GM10266 (cell line): ENCODE results near the gene POLR2M.

Experiments used
- DNase-seq: peaks from one replicate; pipeline ENCODE4 v3.0.0; 2012; ENCODE audit errors: extremely low spot score
- CTCF ChIP-seq: IDR thresholded peaks from 2 replicates; pipeline ENCODE4 v1.5.1; 2012; ENCODE audit warnings: mild to moderate bottlenecking, low read depth; ENCODE audit not compliant: control insufficient read depth, insufficient read depth; ENCODE audit errors: missing control alignments

The POLR2M gene

GRCh38 chr15:57704441-57704840, 2.1 kb upstream of the POLR2M start:
- TF ChIP-seq CTCF = no peak
- DNase-seq = no peak

- TF ChIP-seq CTCF = no peak
- DNase-seq = no peak
Measured at GRCh38 chr15:57705746-57706404, 639 bp upstream of the POLR2M start.

GRCh38 chr15:57708047-57708446, 1.5 kb downstream of the POLR2M start:
- no peak for DNase-seq
- TF ChIP-seq CTCF = no peak

GRCh38 chr15:57718309-57718708, 11.8 kb downstream of the POLR2M start:
- TF ChIP-seq CTCF = no peak
- DNase-seq = no peak

- TF ChIP-seq CTCF = no peak
- DNase-seq = no peak
Measured at GRCh38 chr15:57720867-57721266, 14.4 kb downstream of the POLR2M start.

GRCh38 chr15:57726411-57726810, 19.9 kb downstream of the POLR2M start:
- DNase-seq = no peak
- TF ChIP-seq CTCF = no peak

GRCh38 chr15:57727031-57727430, 20.5 kb downstream of the POLR2M start:
- no peak for TF ChIP-seq CTCF
- DNase-seq = no peak
